ENCODE measurements around the gene IKBKG.

GRCh38 chrX:154598656-154599055 is 51.2 kb downstream of the IKBKG start:
- TF ChIP-seq CTCF (IDR thresholded peaks at IDR 0.05) (no peak), MAX (IDR thresholded peaks at IDR 0.05; ENCODE audit: low read depth) (no peak), MEF2A (IDR thresholded peaks at IDR 0.05; ENCODE audit: borderline replicate concordance, low read depth) (no peak), RCOR1 (IDR thresholded peaks at IDR 0.05; ENCODE audit: low read length) (no peak), JUND (IDR thresholded peaks at IDR 0.05) (no peak), EP300 (IDR thresholded peaks at IDR 0.05; ENCODE audit: borderline replicate concordance in 1 of 2, low read depth in 1 of 2, low read length in 1 of 2) (no peak), RFX5 (IDR thresholded peaks at IDR 0.05; ENCODE audit: low read length) (no peak), USF2 (IDR thresholded peaks at IDR 0.05; ENCODE audit: borderline replicate concordance, low read depth, low read length) (no peak), RAD21 (IDR thresholded peaks at IDR 0.05; ENCODE audit: low read length) (no peak), GABPA (IDR thresholded peaks at IDR 0.05; ENCODE audit: low read depth) (no peak), PBX3 (IDR thresholded peaks at IDR 0.05) (no peak), SMC3 (IDR thresholded peaks at IDR 0.05; ENCODE audit: low read depth, low read length) (no peak), ELF1 (IDR thresholded peaks at IDR 0.05) (no peak), POLR2AphosphoS5 (IDR thresholded peaks at IDR 0.05; ENCODE audit: low read depth, low read length) (no peak)

Measured in SK-N-SH (cell line).